ENCODE results near the gene FBLIM1.

FBLIM1 gene

GRCh38 chr1:15731735-15732685, 26.6 kb upstream of the FBLIM1 start:
- Histone ChIP-seq H3K4me2 (ENCODE audit: insufficient read depth, low read length, poor library complexity, severe bottlenecking) (no peak overlapping the region), H3K14ac (ENCODE audit: low read length) (peak overlapping the region; percentile 71), H3K79me1 (ENCODE audit: low read depth, low read length) (peaks cover 7% of the 10 kb centered on the region), H3K36me3 (replicated peaks in 1 of 2; ENCODE audit: control insufficient read depth in 2 of 2, insufficient read depth in 2 of 2, low read length in 2 of 2) (peaks cover 61 to 83% of the 10 kb centered on the region in 2 donors), H3K9ac (ENCODE audit: low read depth, low read length, poor library complexity) (no peak overlapping the region), H3K4me1 (ENCODE audit: control insufficient read depth in 2 of 2, insufficient read depth in 1 of 2, low read depth in 1 of 2, low read length in 2 of 2) (peaks cover 0 to 5% of the 10 kb centered on the region in 2 donors), H4K91ac (ENCODE audit: low read depth, low read length, poor library complexity) (no peak overlapping the region), H3K4ac (ENCODE audit: low read length) (no peak overlapping the region), H2BK12ac (ENCODE audit: low read length) (no peak overlapping the region), H2BK5ac (ENCODE audit: low read length) (peak overlapping the region; percentile 53), H3K27ac (replicated peaks; ENCODE audit: low read length) (no peak overlapping the region), H2BK120ac (ENCODE audit: low read depth, low read length) (no peak overlapping the region), H3K23ac (ENCODE audit: low read depth, low read length, poor library complexity) (no peak overlapping the region), H2AFZ (ENCODE audit: low read length) (no peak overlapping the region), H2BK15ac (ENCODE audit: low read length) (no peak overlapping the region), H2AK5ac (ENCODE audit: low read depth, low read length) (no peak overlapping the region), H3K18ac (ENCODE audit: low read length) (no peak overlapping the region), H3K27me3 (ENCODE audit: control insufficient read depth in 3 of 3, insufficient read depth in 3 of 3, low read depth in 1 of 3, low read length in 3 of 3) (no peaks in the 10 kb centered on the region), H3K4me3 (ENCODE audit: low read length in 2 of 2) (peak overlapping the region in 1 of 2 donors; percentile 6), H3K9me3 (replicated peaks in 1 of 2; ENCODE audit: control insufficient read depth in 2 of 2, insufficient read depth in 1 of 2, low read depth in 1 of 2, low read length in 2 of 2) (no peaks in the 10 kb centered on the region), H4K8ac (ENCODE audit: low read depth, low read length) (no peak overlapping the region)
- WGBS, 2 donors (ENCODE audit: extremely low coverage in 2 of 2, insufficient read length in 2 of 2, insufficient replicate concordance in 1 of 2), result no CpG with 5 or more reads among the region's 39 CpGs
- DNase-seq (ENCODE audit: low spot score), result no peak

- DNase-seq (ENCODE audit: low spot score), result no peak
- Histone ChIP-seq H3K9ac (ENCODE audit: low read depth, low read length, poor library complexity) (no peak overlapping the region), H3K23ac (ENCODE audit: low read depth, low read length, poor library complexity) (no peak overlapping the region), H3K9me3 (replicated peaks in 1 of 2; ENCODE audit: control insufficient read depth in 2 of 2, insufficient read depth in 1 of 2, low read depth in 1 of 2, low read length in 2 of 2) (no peaks in the 10 kb centered on the region), H2BK5ac (ENCODE audit: low read length) (peak overlapping the region; percentile 24), H3K4me1 (ENCODE audit: control insufficient read depth in 2 of 2, insufficient read depth in 1 of 2, low read depth in 1 of 2, low read length in 2 of 2) (peaks cover 0 to 5% of the 10 kb centered on the region in 2 donors), H3K18ac (ENCODE audit: low read length) (no peak overlapping the region), H3K79me1 (ENCODE audit: low read depth, low read length) (peaks cover 7% of the 10 kb centered on the region), H4K91ac (ENCODE audit: low read depth, low read length, poor library complexity) (no peak overlapping the region), H2BK12ac (ENCODE audit: low read length) (no peak overlapping the region), H2BK15ac (ENCODE audit: low read length) (no peak overlapping the region), H3K27me3 (ENCODE audit: control insufficient read depth in 3 of 3, insufficient read depth in 3 of 3, low read depth in 1 of 3, low read length in 3 of 3) (no peaks in the 10 kb centered on the region), H3K4me3 (ENCODE audit: low read length in 2 of 2) (no peak overlapping the region), H2BK120ac (ENCODE audit: low read depth, low read length) (no peak overlapping the region), H4K8ac (ENCODE audit: low read depth, low read length) (no peak overlapping the region), H3K36me3 (replicated peaks in 1 of 2; ENCODE audit: control insufficient read depth in 2 of 2, insufficient read depth in 2 of 2, low read length in 2 of 2) (peaks cover 54 to 76% of the 10 kb centered on the region in 2 donors), H3K27ac (replicated peaks; ENCODE audit: low read length) (no peak overlapping the region), H3K4me2 (ENCODE audit: insufficient read depth, low read length, poor library complexity, severe bottlenecking) (no peak overlapping the region), H2AFZ (ENCODE audit: low read length) (no peak overlapping the region), H3K14ac (ENCODE audit: low read length) (no peak overlapping the region), H3K4ac (ENCODE audit: low read length) (no peak overlapping the region), H2AK5ac (ENCODE audit: low read depth, low read length) (no peak overlapping the region)
- WGBS, 2 donors (ENCODE audit: extremely low coverage in 2 of 2, insufficient read length in 2 of 2, insufficient replicate concordance in 1 of 2), result no CpG with 5 or more reads among the region's 7 CpGs
Measured at GRCh38 chr1:15732686-15733081, 25.9 kb upstream of the FBLIM1 start.

GRCh38 chr1:15733218-15733725, 25.3 kb upstream of the FBLIM1 start:
- Histone ChIP-seq H3K4ac (ENCODE audit: low read length) (no peak overlapping the region), H3K9ac (ENCODE audit: low read depth, low read length, poor library complexity) (no peak overlapping the region), H2BK12ac (ENCODE audit: low read length) (no peak overlapping the region), H4K91ac (ENCODE audit: low read depth, low read length, poor library complexity) (no peak overlapping the region), H2BK15ac (ENCODE audit: low read length) (no peak overlapping the region), H3K79me1 (ENCODE audit: low read depth, low read length) (peaks cover 7% of the 10 kb centered on the region), H3K4me3 (ENCODE audit: low read length in 2 of 2) (no peak overlapping the region), H4K8ac (ENCODE audit: low read depth, low read length) (no peak overlapping the region), H2AK5ac (ENCODE audit: low read depth, low read length) (no peak overlapping the region), H3K4me2 (ENCODE audit: insufficient read depth, low read length, poor library complexity, severe bottlenecking) (no peak overlapping the region), H3K4me1 (ENCODE audit: control insufficient read depth in 2 of 2, insufficient read depth in 1 of 2, low read depth in 1 of 2, low read length in 2 of 2) (peaks cover 2 to 5% of the 10 kb centered on the region in 2 donors), H3K14ac (ENCODE audit: low read length) (no peak overlapping the region), H3K27me3 (ENCODE audit: control insufficient read depth in 3 of 3, insufficient read depth in 3 of 3, low read depth in 1 of 3, low read length in 3 of 3) (no peaks in the 10 kb centered on the region), H2AFZ (ENCODE audit: low read length) (no peak overlapping the region), H3K9me3 (replicated peaks in 1 of 2; ENCODE audit: control insufficient read depth in 2 of 2, insufficient read depth in 1 of 2, low read depth in 1 of 2, low read length in 2 of 2) (no peaks in the 10 kb centered on the region), H3K23ac (ENCODE audit: low read depth, low read length, poor library complexity) (peak overlapping the region; percentile 73), H2BK120ac (ENCODE audit: low read depth, low read length) (no peak overlapping the region), H3K18ac (ENCODE audit: low read length) (no peak overlapping the region), H3K27ac (replicated peaks; ENCODE audit: low read length) (no peak overlapping the region), H3K36me3 (replicated peaks in 1 of 2; ENCODE audit: control insufficient read depth in 2 of 2, insufficient read depth in 2 of 2, low read length in 2 of 2) (peaks cover 49 to 70% of the 10 kb centered on the region in 2 donors), H2BK5ac (ENCODE audit: low read length) (peak overlapping the region; percentile 24)
- DNase-seq (ENCODE audit: low spot score), result no peak
- WGBS, 2 donors (ENCODE audit: extremely low coverage in 2 of 2, insufficient read length in 2 of 2, insufficient replicate concordance in 1 of 2), result no CpG with 5 or more reads among the region's 11 CpGs

- Histone ChIP-seq H3K9me3 (replicated peaks in 1 of 2; ENCODE audit: control insufficient read depth in 2 of 2, insufficient read depth in 1 of 2, low read depth in 1 of 2, low read length in 2 of 2) (no peaks in the 10 kb centered on the region), H2BK12ac (ENCODE audit: low read length) (no peak overlapping the region), H4K8ac (ENCODE audit: low read depth, low read length) (no peak overlapping the region), H2BK5ac (ENCODE audit: low read length) (peak overlapping the region; percentile 24), H3K4me1 (ENCODE audit: control insufficient read depth in 2 of 2, insufficient read depth in 1 of 2, low read depth in 1 of 2, low read length in 2 of 2) (peaks cover 2 to 5% of the 10 kb centered on the region in 2 donors), H3K4ac (ENCODE audit: low read length) (no peak overlapping the region), H3K14ac (ENCODE audit: low read length) (peak overlapping the region; percentile 38), H3K18ac (ENCODE audit: low read length) (no peak overlapping the region), H3K27ac (replicated peaks; ENCODE audit: low read length) (no peak overlapping the region), H3K36me3 (replicated peaks in 1 of 2; ENCODE audit: control insufficient read depth in 2 of 2, insufficient read depth in 2 of 2, low read length in 2 of 2) (peaks cover 44 to 65% of the 10 kb centered on the region in 2 donors), H3K27me3 (ENCODE audit: control insufficient read depth in 3 of 3, insufficient read depth in 3 of 3, low read depth in 1 of 3, low read length in 3 of 3) (no peaks in the 10 kb centered on the region), H3K9ac (ENCODE audit: low read depth, low read length, poor library complexity) (no peak overlapping the region), H4K91ac (ENCODE audit: low read depth, low read length, poor library complexity) (no peak overlapping the region), H3K4me2 (ENCODE audit: insufficient read depth, low read length, poor library complexity, severe bottlenecking) (no peak overlapping the region), H2BK15ac (ENCODE audit: low read length) (no peak overlapping the region), H2AFZ (ENCODE audit: low read length) (no peak overlapping the region), H3K4me3 (ENCODE audit: low read length in 2 of 2) (no peak overlapping the region), H2BK120ac (ENCODE audit: low read depth, low read length) (no peak overlapping the region), H3K79me1 (ENCODE audit: low read depth, low read length) (peaks cover 7% of the 10 kb centered on the region), H3K23ac (ENCODE audit: low read depth, low read length, poor library complexity) (no peak overlapping the region), H2AK5ac (ENCODE audit: low read depth, low read length) (no peak overlapping the region)
- WGBS, 2 donors (ENCODE audit: extremely low coverage in 2 of 2, insufficient read length in 2 of 2, insufficient replicate concordance in 1 of 2), result no CpG with 5 or more reads among the region's 27 CpGs
- no peak for DNase-seq (ENCODE audit: low spot score)
Measured at GRCh38 chr1:15733726-15734226, 24.8 kb upstream of the FBLIM1 start.
